HPDE6-E6E7 (cell line): ENCODE measurements around the gene EIF6.
"Not testable (repeated sequence)": the region's sequence is repeated elsewhere in the genome, so short reads cannot be mapped to it uniquely, and the experiment has no call there.

ENCODE experiments used
- DNase-seq: peaks from one replicate; pipeline ENCODE4 v3.0.0; 2011; ENCODE audit warnings: missing footprints; ENCODE audit errors: extremely low spot score

Gene EIF6

GRCh38 chr20:35257175-35257909, 27.2 kb downstream of the EIF6 start:
- no peak for DNase-seq

GRCh38 chr20:35254448-35254999, 30.0 kb downstream of the EIF6 start:
- no peak for DNase-seq

DNA sequence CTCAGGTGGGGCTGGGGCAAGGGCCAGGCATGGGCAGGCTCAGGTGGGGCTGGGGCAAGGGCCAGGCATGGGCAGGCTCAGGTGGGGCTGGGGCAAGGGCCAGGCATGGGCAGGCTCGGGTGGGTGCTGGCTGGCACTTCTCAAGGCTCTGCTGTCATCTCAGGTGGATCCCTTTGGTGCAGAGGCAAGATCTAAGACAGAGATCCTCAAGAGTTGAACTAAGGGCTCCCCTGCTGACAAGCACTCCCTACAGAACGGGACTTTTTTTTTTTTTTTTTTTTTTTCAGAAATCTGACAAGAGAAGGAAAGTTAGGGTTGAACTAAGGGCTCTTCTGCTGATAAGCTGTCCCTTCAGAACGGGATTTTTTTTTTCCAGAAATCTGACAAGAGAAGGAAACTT, 31.6 kb downstream of the EIF6 start:
- DNase-seq, result no peak

DNA sequence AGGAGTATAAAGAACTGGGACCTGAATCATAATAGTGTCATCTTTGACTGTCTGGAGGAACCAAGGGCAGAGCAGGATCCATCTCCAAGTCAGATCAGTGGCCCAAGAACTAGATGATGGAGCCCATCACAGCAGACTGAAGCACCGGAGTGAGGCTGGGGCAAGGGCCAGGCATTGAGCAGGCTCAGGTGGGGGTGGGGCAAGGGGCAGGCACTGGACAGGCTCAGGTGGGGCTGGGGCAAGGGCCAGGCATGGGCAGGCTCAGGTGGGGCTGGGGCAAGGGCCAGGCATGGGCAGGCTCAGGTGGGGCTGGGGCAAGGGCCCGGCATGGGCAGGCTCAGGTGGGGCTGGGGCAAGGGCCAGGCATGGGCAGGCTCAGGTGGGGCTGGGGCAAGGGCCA, 32.0 kb downstream of the EIF6 start:
- DNase-seq, result not testable (repeated sequence)

DNA sequence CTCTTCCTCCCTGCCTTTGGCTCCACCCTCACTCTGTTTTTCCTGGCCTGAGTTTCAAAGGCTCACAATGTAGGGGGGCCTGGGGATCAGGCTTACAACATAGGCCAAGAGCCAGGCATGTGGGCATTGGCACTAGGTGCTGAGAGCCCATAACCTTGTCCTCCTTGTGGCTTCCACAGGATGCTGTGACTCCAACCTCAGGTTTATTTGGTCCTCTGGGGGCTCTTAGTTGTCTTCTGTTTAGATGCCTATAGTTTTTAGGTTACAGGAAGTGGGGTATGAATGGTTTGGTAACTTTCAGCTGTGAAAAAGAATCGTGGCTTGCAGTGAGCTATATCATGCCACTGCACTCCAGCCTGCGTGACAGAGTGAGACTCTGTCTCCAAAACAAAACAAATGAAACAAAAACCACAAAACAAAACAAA, 32.5 kb downstream of the EIF6 start:
- no peak for DNase-seq

DNA sequence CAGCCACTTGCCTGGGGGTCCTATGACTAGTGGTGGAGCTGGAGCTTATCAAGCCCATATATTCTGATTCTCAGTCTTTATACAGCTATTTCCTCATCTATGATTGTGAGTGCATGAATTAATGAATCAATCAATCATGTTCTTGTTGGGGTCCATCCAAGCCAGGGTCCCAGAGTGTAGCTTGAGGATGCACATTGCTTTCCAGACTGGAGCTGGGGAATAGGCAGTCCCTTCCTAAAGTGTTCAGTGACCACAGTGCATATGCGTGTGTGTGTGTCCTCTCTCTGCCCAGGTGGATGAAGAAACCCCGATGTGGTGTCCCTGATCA, 33.0 kb downstream of the EIF6 start:
- DNase-seq, result no peak

DNA sequence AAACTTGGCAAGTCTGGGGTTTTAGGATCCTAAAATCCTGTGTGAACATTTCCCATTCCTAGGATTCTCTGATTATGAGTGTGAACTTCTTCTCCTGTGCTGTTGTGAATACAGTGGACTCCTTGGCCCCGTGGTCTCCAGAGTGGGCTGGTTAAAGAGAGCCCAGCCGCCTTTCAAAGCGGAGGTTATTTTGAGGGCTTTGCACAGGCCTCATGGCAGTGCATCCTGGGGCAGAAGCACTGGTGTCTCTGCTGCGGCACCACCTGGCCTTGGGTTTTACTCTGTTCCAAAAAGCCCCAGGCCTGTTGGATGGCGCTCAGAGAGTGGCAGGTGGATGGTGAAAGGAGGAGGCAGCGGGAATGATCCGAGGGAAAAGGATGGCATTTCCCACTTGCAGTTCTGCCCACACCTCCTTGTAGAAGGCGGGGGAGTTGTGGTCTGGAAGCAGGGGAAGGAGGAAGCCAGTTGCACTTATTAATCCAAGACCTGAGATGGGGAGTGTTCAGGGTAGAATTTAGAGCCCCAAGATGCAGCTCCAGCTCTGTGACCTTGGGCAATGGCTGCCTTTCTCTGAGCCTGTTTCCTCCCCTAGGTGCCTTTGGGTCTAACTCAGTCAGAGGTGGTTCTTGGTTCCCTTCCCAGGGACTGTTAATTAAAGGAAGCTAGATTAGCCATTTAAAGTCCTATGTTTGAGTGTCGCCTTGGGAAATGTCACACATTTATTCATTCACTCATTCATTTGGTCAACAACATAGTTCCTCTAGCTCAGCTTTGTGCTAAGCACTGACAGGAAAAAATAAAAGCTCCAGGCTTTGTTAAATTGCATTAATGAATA, 35.7 kb downstream of the EIF6 start:
- no peak for DNase-seq

GRCh38 chr20:35246723-35247122, 37.8 kb downstream of the EIF6 start:
- no peak for DNase-seq

DNA sequence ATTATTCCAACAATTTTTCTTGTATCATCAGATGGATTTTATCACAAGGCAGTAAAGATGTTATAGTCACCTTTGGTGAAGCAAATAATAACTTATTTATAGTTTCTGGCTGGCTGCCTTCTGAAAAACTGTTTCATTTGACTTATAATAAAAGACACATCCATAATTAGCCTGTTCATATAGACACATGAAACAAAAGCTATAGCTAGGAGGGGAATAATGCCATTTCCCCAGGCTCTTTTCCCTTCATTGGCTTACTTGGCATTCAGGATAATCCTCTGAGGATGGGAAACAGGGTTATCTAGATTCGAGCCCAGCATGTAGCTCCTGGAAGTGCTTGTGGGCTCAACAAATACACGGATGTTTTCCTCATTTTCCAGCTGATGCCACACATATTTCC, 40.6 kb downstream of the EIF6 start:
- no peak for DNase-seq

DNA sequence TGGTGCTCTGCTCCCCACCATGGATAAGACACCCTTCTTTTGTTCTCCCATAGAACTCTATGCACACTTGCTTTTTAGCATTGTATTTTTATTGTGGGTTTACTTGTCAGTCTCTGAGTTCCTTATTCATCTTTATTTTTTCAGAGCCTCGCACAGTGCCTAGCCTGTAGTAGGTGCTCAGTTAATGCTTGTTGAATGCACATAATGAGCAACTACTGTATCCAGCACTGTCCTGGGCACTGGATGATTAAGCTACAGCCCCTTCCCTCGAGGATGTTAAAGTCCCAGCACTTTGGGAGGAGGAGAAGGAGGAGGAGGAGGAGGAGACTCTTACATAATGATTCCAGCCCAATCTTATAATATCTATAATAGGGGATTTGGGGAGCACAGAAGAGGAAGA, 41.3 kb downstream of the EIF6 start:
- DNase-seq, result no peak

DNA sequence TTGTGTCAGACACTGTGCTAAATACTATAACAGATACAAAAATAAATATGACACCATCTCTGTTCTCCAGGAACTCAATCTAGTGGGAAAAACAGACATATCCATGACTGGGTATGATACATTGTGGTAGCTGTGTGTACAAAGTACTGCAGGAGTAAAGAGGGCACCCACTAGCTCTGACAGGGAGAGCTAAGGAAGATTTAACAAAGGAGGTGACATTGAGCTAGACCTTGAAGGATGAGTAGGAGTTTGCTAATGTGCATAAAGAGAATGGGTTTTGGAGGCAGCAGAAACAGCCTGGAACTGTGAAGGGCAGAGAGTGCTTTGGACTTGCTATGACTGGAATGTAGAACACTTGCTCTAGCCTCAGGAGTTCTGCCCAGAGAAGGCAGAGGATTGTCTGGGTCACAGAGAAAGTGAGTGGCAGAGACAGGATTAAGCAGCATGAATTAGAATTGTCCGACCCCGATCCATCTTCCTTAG, 43.7 kb downstream of the EIF6 start:
- no peak for DNase-seq

GRCh38 chr20:35240083-35240810, 44.3 kb downstream of the EIF6 start:
- no peak for DNase-seq

DNA sequence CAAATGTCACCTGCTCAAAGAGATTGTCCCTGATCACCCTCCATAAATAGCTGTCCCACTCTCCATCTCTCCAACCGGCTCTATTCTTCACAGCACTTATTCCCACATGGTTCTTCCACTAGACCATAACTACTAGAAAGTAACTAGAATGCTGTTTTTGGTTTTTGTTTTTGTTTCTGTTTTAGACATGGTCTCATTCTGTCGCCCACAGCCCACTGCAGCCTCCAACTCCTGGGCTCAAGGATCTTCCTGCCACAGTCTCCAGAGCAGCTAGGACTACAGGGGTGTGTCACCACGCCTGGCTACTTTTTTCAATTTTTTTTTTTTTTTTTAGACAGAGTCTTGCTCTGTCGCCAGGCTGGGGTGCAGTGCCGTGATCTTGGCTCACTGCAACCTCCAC, 45.8 kb downstream of the EIF6 start:
- no peak for DNase-seq

- no peak for DNase-seq
These were observed 46.4 kb downstream of the EIF6 start for GRCh38 chr20:35238170-35238569.

- DNase-seq, result no peak
These were observed 47.1 kb downstream of the EIF6 start for GRCh38 chr20:35237486-35237885.

GRCh38 chr20:35235881-35236280, 48.7 kb downstream of the EIF6 start:
- DNase-seq, result no peak

- DNase-seq, result no peak
These were observed 52.0 kb downstream of the EIF6 start for GRCh38 chr20:35232575-35232974.
